Keratinocyte (primary cell): Measurements from ENCODE around the gene PEX5L. TPM values are rescaled to one million over a fixed set of nuclear protein-coding genes. Genes with fewer than 3 reads are reported as not detected.

Experiments used
- DNase-seq: peaks from one replicate; pipeline ENCODE4 v3.0.0-alpha.2; 2011; ENCODE audit warnings: low read depth, missing footprints, low spot score
- FAIRE-seq: peaks from 2 replicates; lab custom pipeline; 2011; peaks lifted over from hg19 to GRCh38; lab: Jason Lieb, UNC
- H2AFZ ChIP-seq: 2 replicates; pipeline ENCODE4 v1.6.0; 2012; ENCODE audit warnings: low read length, control low read depth, inconsistent platforms; ENCODE audit not compliant: control insufficient read depth
- H3K27ac ChIP-seq: 2 replicates; pipeline ENCODE4 v1.5.1; 2011; ENCODE audit warnings: low read length; ENCODE audit not compliant: control insufficient read depth, insufficient read depth
- H3K27me3 ChIP-seq: 3 replicates; pipeline ENCODE4 v1.6.0; 2011; ENCODE audit warnings: low read length; ENCODE audit not compliant: control insufficient read depth, insufficient read depth; ENCODE audit errors: extremely low read depth
- H3K36me3 ChIP-seq, 2 experiments: 2 replicates in 1 of 2; 3 replicates in 1 of 2; pipeline ENCODE4 v1.5.1; 2011; ENCODE audit warnings: low read length in 2 of 2, mild to moderate bottlenecking in 1 of 2; ENCODE audit not compliant: control insufficient read depth in 2 of 2, insufficient read depth in 2 of 2; ENCODE audit errors: extremely low read depth in 1 of 2
- H3K4me1 ChIP-seq: 3 replicates; pipeline ENCODE4 v1.5.1; 2011; ENCODE audit warnings: low read length; ENCODE audit not compliant: control insufficient read depth, insufficient read depth; ENCODE audit errors: extremely low read depth
- H3K4me2 ChIP-seq: 3 replicates; pipeline ENCODE4 v1.6.0; 2011; ENCODE audit warnings: low read depth, low read length; ENCODE audit not compliant: control insufficient read depth, insufficient read depth; ENCODE audit errors: extremely low read depth
- H3K4me3 ChIP-seq, 3 experiments: fragments of 200-600 bp in 1 of 3; sonication (generic) in 1 of 3; 2 replicates in 2 of 3; 3 replicates in 1 of 3; pipeline ENCODE4 v1.5.1; 2011 to 2016; ENCODE audit warnings: low read length in 3 of 3, mild to moderate bottlenecking in 3 of 3, control low read depth in 2 of 3, inconsistent platforms in 1 of 3, low read depth in 1 of 3, mixed read lengths in 1 of 3, mixed run types in 1 of 3, moderate library complexity in 1 of 3; ENCODE audit not compliant: control insufficient read depth in 2 of 3, insufficient read depth in 2 of 3; ENCODE audit errors: extremely low read depth in 1 of 3
- H3K79me2 ChIP-seq: 2 replicates; pipeline ENCODE4 v1.6.0; 2012; ENCODE audit warnings: low read length; ENCODE audit not compliant: control insufficient read depth, insufficient read depth
- H3K9ac ChIP-seq: 3 replicates; pipeline ENCODE4 v1.6.0; 2011; ENCODE audit warnings: low read length; ENCODE audit not compliant: control insufficient read depth, insufficient read depth; ENCODE audit errors: extremely low read depth
- H3K9me1 ChIP-seq: 3 replicates; pipeline ENCODE4 v1.6.0; 2011; ENCODE audit warnings: low read length; ENCODE audit not compliant: control insufficient read depth, insufficient read depth; ENCODE audit errors: extremely low read depth
- H3K9me3 ChIP-seq: 2 replicates; pipeline ENCODE4 v1.5.1; 2012; ENCODE audit warnings: low read depth, low read length; ENCODE audit not compliant: control insufficient read depth
- H4K20me1 ChIP-seq: 3 replicates; pipeline ENCODE4 v1.6.0; 2011; ENCODE audit warnings: low read length; ENCODE audit not compliant: control insufficient read depth, insufficient read depth; ENCODE audit errors: extremely low read depth
- EZH2 ChIP-seq: IDR thresholded peaks from one replicate; pipeline ENCODE4 v1.6.1; 2012; ENCODE audit warnings: inconsistent platforms, mild to moderate bottlenecking, low read length, moderate library complexity
- dilution Hi-C: fragments of 300-500 bp; cut with MboI; formaldehyde crosslinking; loops from one replicate; pipeline ENCODE4 v1.7.0; 2020; ENCODE audit warnings: low sequenced_read_pairs; ENCODE audit not compliant: extremely low pct_ligation_motif_present
- polyA plus RNA-seq, 5 experiments: library from polyadenylated mRNA; depleted of rRNA in 3 of 5; stranded (reverse) in 3 of 5; stranded (forward) in 1 of 5; unstranded in 1 of 5; fragments of >200 nt; gene quantifications; 1 replicate in 1 of 5; 2 replicates in 3 of 5; 3 replicates in 1 of 5; pipeline versions ENCODE4 v1.2.1 to v1.2.3, GENCODE V29; 2011 to 2012; ENCODE audit warnings: missing spikeins in 2 of 5, low read depth in 1 of 5, low replicate concordance in 1 of 5
- TF ChIP-seq, protein P1 (sequence below), 3 experiments: IDR thresholded peaks in 1 of 3; conservative IDR thresholded peaks in 1 of 3; optimal IDR thresholded peaks in 1 of 3; 2 replicates in 2 of 3; 3 replicates in 1 of 3; pipeline versions ENCODE3 to v1.5.1; 2011; ENCODE audit warnings: low read length in 3 of 3, mild to moderate bottlenecking in 3 of 3, moderate library complexity in 2 of 3, control low read depth in 1 of 3, inconsistent platforms in 1 of 3; ENCODE audit not compliant: insufficient read depth in 2 of 3; ENCODE audit errors: extremely low read depth in 1 of 3

Gene PEX5L
- polyA plus RNA-seq, 1 donor (not counting 4 experiments of a cell fraction or from before 2014, with no cell fraction given), result 0.92 TPM

DNA sequence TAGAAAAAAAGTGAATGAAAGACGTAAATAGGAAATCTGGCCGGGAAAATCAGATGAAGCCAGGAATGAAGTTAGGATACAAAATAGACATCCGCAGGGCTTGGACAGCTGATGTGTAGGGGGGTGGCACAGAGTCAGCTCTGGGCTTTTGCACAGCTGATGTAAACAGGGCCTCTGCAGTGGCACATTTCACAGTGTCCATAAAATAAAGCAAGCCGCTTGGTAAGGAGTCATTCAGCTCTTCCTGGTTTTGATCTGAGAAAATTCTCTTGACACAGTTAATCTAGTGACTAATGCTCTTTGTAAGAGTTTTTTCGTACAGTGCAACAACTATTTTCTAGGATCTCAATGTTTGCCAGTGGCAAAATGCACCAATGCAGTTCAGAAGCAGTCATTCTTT lies 230.6 kb downstream of the PEX5L start:
- DNase-seq (no peak), FAIRE-seq (no peak)
- H3K9ac ChIP-seq, result no peak overlapping the region
- no peaks in the 10 kb centered on the region for H3K9me1 ChIP-seq
- H3K4me2 ChIP-seq, result no peak overlapping the region
- H3K79me2 ChIP-seq, result no peaks in the 10 kb centered on the region
- H3K27ac ChIP-seq, result no peak overlapping the region
- H3K36me3 ChIP-seq, result no peaks in the 10 kb centered on the region
- H4K20me1 ChIP-seq, result no peaks in the 10 kb centered on the region
- no peaks in the 10 kb centered on the region for H3K9me3 ChIP-seq
- no peak for TF ChIP-seq EZH2
- TF ChIP-seq, protein P1, sequence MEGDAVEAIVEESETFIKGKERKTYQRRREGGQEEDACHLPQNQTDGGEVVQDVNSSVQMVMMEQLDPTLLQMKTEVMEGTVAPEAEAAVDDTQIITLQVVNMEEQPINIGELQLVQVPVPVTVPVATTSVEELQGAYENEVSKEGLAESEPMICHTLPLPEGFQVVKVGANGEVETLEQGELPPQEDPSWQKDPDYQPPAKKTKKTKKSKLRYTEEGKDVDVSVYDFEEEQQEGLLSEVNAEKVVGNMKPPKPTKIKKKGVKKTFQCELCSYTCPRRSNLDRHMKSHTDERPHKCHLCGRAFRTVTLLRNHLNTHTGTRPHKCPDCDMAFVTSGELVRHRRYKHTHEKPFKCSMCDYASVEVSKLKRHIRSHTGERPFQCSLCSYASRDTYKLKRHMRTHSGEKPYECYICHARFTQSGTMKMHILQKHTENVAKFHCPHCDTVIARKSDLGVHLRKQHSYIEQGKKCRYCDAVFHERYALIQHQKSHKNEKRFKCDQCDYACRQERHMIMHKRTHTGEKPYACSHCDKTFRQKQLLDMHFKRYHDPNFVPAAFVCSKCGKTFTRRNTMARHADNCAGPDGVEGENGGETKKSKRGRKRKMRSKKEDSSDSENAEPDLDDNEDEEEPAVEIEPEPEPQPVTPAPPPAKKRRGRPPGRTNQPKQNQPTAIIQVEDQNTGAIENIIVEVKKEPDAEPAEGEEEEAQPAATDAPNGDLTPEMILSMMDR (optimal IDR thresholded peaks at IDR 0.05 in 1 of 3, IDR thresholded peaks at IDR 0.05 in 1 of 3, conservative IDR thresholded peaks at IDR 0.05 in 1 of 3; ENCODE audit: extremely low read depth in 1 of 3, insufficient read depth in 2 of 3, low read length in 3 of 3), result no peak
- dilution Hi-C loops, result no loop called here
- no peak overlapping the region for H3K4me3 ChIP-seq
- no peaks in the 10 kb centered on the region for H3K4me1 ChIP-seq
- no peaks in the 10 kb centered on the region for H3K27me3 ChIP-seq
- H2AFZ ChIP-seq, result no peak overlapping the region

DNA sequence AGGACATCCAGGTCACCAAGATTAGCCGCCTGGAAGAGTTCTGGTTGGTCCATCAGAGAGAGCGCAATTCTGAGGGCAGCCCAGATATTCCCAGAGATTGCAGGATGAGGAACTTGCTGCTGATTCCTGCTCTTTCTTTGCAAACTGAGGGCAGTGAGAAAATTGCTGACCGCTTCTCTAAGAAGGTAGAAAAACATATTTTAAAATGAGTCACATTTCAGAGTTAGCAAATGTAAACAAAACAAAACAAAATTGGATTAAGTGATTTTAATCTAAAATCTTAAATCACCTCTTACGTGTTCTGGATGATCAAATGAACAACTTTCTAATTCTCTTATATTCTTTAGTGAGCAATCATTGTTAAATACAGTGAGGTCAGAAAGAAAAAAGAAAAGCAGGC lies 234.9 kb downstream of the PEX5L start:
- FAIRE-seq, result no peak
- Histone ChIP-seq H4K20me1 (no peaks in the 10 kb centered on the region), H3K36me3 (no peaks in the 10 kb centered on the region), H3K4me1 (no peaks in the 10 kb centered on the region), H3K27me3 (no peaks in the 10 kb centered on the region), H3K9ac (no peak overlapping the region), H3K79me2 (no peaks in the 10 kb centered on the region), H2AFZ (no peak overlapping the region), H3K4me2 (no peak overlapping the region), H3K9me3 (no peaks in the 10 kb centered on the region), H3K4me3 (no peak overlapping the region), H3K27ac (no peak overlapping the region), H3K9me1 (no peaks in the 10 kb centered on the region)
- TF ChIP-seq, protein P1 (optimal IDR thresholded peaks at IDR 0.05 in 1 of 3, IDR thresholded peaks at IDR 0.05 in 1 of 3, conservative IDR thresholded peaks at IDR 0.05 in 1 of 3; ENCODE audit: extremely low read depth in 1 of 3, insufficient read depth in 2 of 3, low read length in 3 of 3), result no peak
- no peak for TF ChIP-seq EZH2
- dilution Hi-C loops, result no loop called here
- no peak for DNase-seq
